Neural progenitor cell (in vitro differentiated cells): ENCODE measurements around the gene ACKR3.

Source experiments
- EZH2 ChIP-seq: fragments of 200-600 bp; sonication (generic); IDR thresholded peaks from 2 replicates; pipeline ENCODE4 v1.6.1; 2017; ENCODE audit warnings: antibody characterized with exemption, mild to moderate bottlenecking, moderate library complexity
- TF ChIP-seq, protein P1 (sequence below): fragments of 200-600 bp; sonication (generic); IDR thresholded peaks from 2 replicates; pipeline ENCODE4 v1.5.1; 2017; ENCODE audit warnings: antibody characterized with exemption, mild to moderate bottlenecking

DNA sequence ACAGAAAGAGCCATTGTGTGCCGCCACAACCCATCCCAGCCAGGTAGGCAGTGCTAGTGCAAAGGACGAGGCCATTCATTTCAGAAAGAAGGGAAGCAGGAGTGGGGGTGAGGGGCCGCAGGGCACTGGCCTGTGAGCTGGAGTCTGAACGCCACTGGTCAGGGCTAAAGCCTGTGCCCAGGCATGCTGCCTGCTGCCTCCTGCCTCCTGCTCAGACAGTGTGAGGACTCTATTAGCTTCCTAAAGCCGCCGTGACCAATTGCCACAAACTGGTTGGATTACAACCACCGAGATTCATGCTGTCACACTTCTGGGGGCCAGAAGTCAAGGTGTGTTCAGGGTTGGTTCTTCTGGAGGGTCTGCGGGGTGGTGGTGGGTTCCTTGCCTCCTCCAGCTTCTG is 21.2 kb downstream of the ACKR3 start:
- TF ChIP-seq, protein P1, sequence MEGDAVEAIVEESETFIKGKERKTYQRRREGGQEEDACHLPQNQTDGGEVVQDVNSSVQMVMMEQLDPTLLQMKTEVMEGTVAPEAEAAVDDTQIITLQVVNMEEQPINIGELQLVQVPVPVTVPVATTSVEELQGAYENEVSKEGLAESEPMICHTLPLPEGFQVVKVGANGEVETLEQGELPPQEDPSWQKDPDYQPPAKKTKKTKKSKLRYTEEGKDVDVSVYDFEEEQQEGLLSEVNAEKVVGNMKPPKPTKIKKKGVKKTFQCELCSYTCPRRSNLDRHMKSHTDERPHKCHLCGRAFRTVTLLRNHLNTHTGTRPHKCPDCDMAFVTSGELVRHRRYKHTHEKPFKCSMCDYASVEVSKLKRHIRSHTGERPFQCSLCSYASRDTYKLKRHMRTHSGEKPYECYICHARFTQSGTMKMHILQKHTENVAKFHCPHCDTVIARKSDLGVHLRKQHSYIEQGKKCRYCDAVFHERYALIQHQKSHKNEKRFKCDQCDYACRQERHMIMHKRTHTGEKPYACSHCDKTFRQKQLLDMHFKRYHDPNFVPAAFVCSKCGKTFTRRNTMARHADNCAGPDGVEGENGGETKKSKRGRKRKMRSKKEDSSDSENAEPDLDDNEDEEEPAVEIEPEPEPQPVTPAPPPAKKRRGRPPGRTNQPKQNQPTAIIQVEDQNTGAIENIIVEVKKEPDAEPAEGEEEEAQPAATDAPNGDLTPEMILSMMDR = no peak
- TF ChIP-seq EZH2 = no peak
